HepG2 (cell line): ENCODE results near the gene RPS19BP1. TPM values are rescaled to one million over a fixed set of nuclear protein-coding genes. Genes with fewer than 3 reads are reported as not detected.

ENCODE experiments used
- ATF4 ChIP-seq, 2 experiments: fragments of 450-650 bp in 1 of 2; sonication (generic) in 1 of 2; formaldehyde crosslinking; IDR thresholded peaks; 2 replicates each; pipeline versions ENCODE4 v1.5.0 to v1.8.0; 2020 to 2022; ENCODE audit warnings: mild to moderate bottlenecking in 1 of 2, missing genetic modification reagents in 1 of 2
- BRCA1 ChIP-seq: sonication (generic); formaldehyde crosslinking; IDR thresholded peaks from 2 replicates; pipeline ENCODE4 v1.4.0; 2020; ENCODE audit warnings: missing genetic modification reagents
- CEBPG ChIP-seq: IDR thresholded peaks from 2 replicates; pipeline ENCODE4 v1.6.1; 2016
- CTCF ChIP-seq: sonication (generic); formaldehyde crosslinking; IDR thresholded peaks from 2 replicates; pipeline ENCODE4 v1.5.0; 2020; ENCODE audit warnings: mild to moderate bottlenecking, missing genetic modification reagents, moderate library complexity
- DR1 ChIP-seq: sonication (generic); formaldehyde crosslinking; IDR thresholded peaks from 2 replicates; pipeline ENCODE4 v1.8.0; 2021; ENCODE audit warnings: mild to moderate bottlenecking, missing genetic modification reagents, inconsistent platforms
- ESRRA ChIP-seq: sonication (generic); formaldehyde crosslinking; IDR thresholded peaks from 2 replicates; pipeline ENCODE4 v1.5.1; 2020; ENCODE audit warnings: mild to moderate bottlenecking, low read depth, missing genetic modification reagents
- FLYWCH1 ChIP-seq: sonication (generic); formaldehyde crosslinking; IDR thresholded peaks from 2 replicates; pipeline ENCODE4 v1.8.1; 2023; ENCODE audit warnings: mild to moderate bottlenecking, missing genetic modification reagents
- HNRNPK ChIP-seq: fragments of 200-400 bp; formaldehyde crosslinking; IDR thresholded peaks from 2 replicates; pipeline ENCODE4 v1.6.1; 2018; ENCODE audit warnings: low read length, low read depth, moderate library complexity, mild to moderate bottlenecking; ENCODE audit not compliant: poor library complexity, severe bottlenecking
- KDM5A ChIP-seq: fragments of 200-600 bp; sonication (generic); IDR thresholded peaks from 2 replicates; pipeline ENCODE4 v1.7.0; 2018; ENCODE audit warnings: antibody characterized with exemption, mild to moderate bottlenecking, low read length, borderline replicate concordance
- PCBP1 ChIP-seq: fragments of 200-400 bp; formaldehyde crosslinking; IDR thresholded peaks from 2 replicates; pipeline ENCODE4 v1.6.1; 2017; ENCODE audit warnings: mild to moderate bottlenecking, low read depth, low read length, borderline replicate concordance
- PREB ChIP-seq: sonication (generic); formaldehyde crosslinking; IDR thresholded peaks from 2 replicates; pipeline ENCODE4 v1.4.0; 2020; ENCODE audit warnings: missing genetic modification reagents
- SAP130 ChIP-seq: IDR thresholded peaks from 2 replicates; pipeline ENCODE4 v1.6.1; 2016; ENCODE audit warnings: low read depth
- SOX13 ChIP-seq, 3 experiments: fragments of 450-650 bp in 1 of 3; sonication (generic) in 1 of 3; formaldehyde crosslinking in 1 of 3; IDR thresholded peaks in 2 of 3; conservative IDR thresholded peaks in 1 of 3; 2 replicates each; pipeline versions ENCODE4 v1.5.0 to v1.6.1; 2016 to 2020; ENCODE audit warnings: antibody characterized with exemption in 1 of 3, mild to moderate bottlenecking in 1 of 3, missing compliant biosample characterization in 1 of 3, missing genetic modification reagents in 1 of 3, moderate library complexity in 1 of 3
- SRSF9 ChIP-seq: fragments of 200-400 bp; formaldehyde crosslinking; IDR thresholded peaks from 2 replicates; pipeline ENCODE4 v1.6.1; 2018; ENCODE audit warnings: borderline replicate concordance, mild to moderate bottlenecking, low read depth, low read length; ENCODE audit not compliant: insufficient read depth, poor library complexity, severe bottlenecking
- ZFY ChIP-seq: sonication (generic); formaldehyde crosslinking; IDR thresholded peaks from 2 replicates; pipeline ENCODE4 v1.4.0; 2020; ENCODE audit warnings: missing genetic modification reagents
- ZNF513 ChIP-seq: sonication (generic); formaldehyde crosslinking; conservative IDR thresholded peaks from 2 replicates; pipeline ENCODE4 v1.5.0; 2020; ENCODE audit warnings: missing genetic modification reagents
- ZNF597 ChIP-seq: sonication (generic); formaldehyde crosslinking; IDR thresholded peaks from 2 replicates; pipeline ENCODE4 v1.5.0; 2020; ENCODE audit warnings: missing genetic modification reagents
- ZNF616 ChIP-seq: sonication (generic); formaldehyde crosslinking; IDR thresholded peaks from 2 replicates; pipeline ENCODE4 v1.5.0; 2020; ENCODE audit warnings: low read depth, mild to moderate bottlenecking, missing genetic modification reagents
- ZNF713 ChIP-seq: sonication (generic); formaldehyde crosslinking; IDR thresholded peaks from 2 replicates; pipeline ENCODE4 v1.4.0; 2020; ENCODE audit warnings: mild to moderate bottlenecking, missing genetic modification reagents
- ZNF724P ChIP-seq: sonication (generic); formaldehyde crosslinking; IDR thresholded peaks from 2 replicates; pipeline ENCODE4 v1.8.0; 2022; ENCODE audit warnings: missing genetic modification reagents, borderline replicate concordance
- ZSCAN29 ChIP-seq: sonication (generic); formaldehyde crosslinking; conservative IDR thresholded peaks from 2 replicates; pipeline ENCODE4 v1.4.0; 2020; ENCODE audit warnings: mild to moderate bottlenecking, missing genetic modification reagents
- polyA plus RNA-seq, 8 experiments: library from polyadenylated mRNA; depleted of rRNA in 3 of 8; stranded (reverse) in 7 of 8; unstranded in 1 of 8; fragments of >200 nt; fragmentation: Illumina TruSeq in 4 of 8; extraction: Trizol in 4 of 8; gene quantifications; 2 replicates each; pipeline versions ENCODE4 v1.2.1 to v1.2.3, GENCODE V29; 2011 to 2016; ENCODE audit warnings: low read depth in 4 of 8, missing spikeins in 1 of 8, mixed read lengths in 1 of 8; ENCODE audit not compliant: insufficient read depth in 1 of 8
- total RNA-seq, 5 experiments: library from RNA; depleted of rRNA; stranded (reverse); fragments of >200 nt; fragmentation: Illumina TruSeq; extraction: Trizol; gene quantifications; 2 replicates each; pipeline ENCODE4 v1.2.3, GENCODE V29; 2016; ENCODE audit warnings: low read depth in 1 of 5

Gene RPS19BP1
- total and polyA plus RNA-seq, 2 of the 13 experiments (the other 11 are each of a cell fraction or from before 2014, with no cell fraction given), result 44.3 to 81.3 TPM

- peak; percentile 99 for TF ChIP-seq CTCF (CRISPR knock-in tag)
- no peak for TF ChIP-seq SOX13 (IDR thresholded peaks at IDR 0.05)
- TF ChIP-seq SOX13 (CRISPR knock-in tag; conservative IDR thresholded peaks at IDR 0.05 in 1 of 2, IDR thresholded peaks at IDR 0.05 in 1 of 2), result peak in 1 of 2 experiments; percentile 44; a peak in 1 of 4 replicates
- no peak for TF ChIP-seq DR1
- TF ChIP-seq CEBPG (CRISPR knock-in tag), result no peak
- TF ChIP-seq ZSCAN29 (CRISPR knock-in tag), result 0 out of 2 replicates have a peak, but pooled peaks have one; percentile 47
- TF ChIP-seq BRCA1 (CRISPR knock-in tag), result no peak
- no peak for TF ChIP-seq ZNF713 (CRISPR knock-in tag)
- TF ChIP-seq ESRRA (CRISPR knock-in tag), result no peak
- no peak for TF ChIP-seq ZNF597 (CRISPR knock-in tag)
- TF ChIP-seq ZNF616 (CRISPR knock-in tag), result 0 out of 2 replicates have a peak, but pooled peaks have one; percentile 68
- TF ChIP-seq ZNF724P (CRISPR knock-in tag), result no peak
- TF ChIP-seq ATF4 (CRISPR knock-in tag; IDR thresholded peaks at IDR 0.05), result no peak
- TF ChIP-seq KDM5A, result no peak
- no peak for TF ChIP-seq FLYWCH1 (CRISPR knock-in tag)
- TF ChIP-seq HNRNPK, result peak; percentile 19
- TF ChIP-seq PREB, result no peak
- no peak for TF ChIP-seq ZNF513 (CRISPR knock-in tag)
- TF ChIP-seq ZFY, result peak; percentile 8; the same call in 1 of the 2 replicates
- peak; percentile 43 for TF ChIP-seq SAP130 (CRISPR knock-in tag)
- TF ChIP-seq SRSF9, result no peak
- TF ChIP-seq PCBP1, result no peak
Observed at GRCh38 chr22:39534591-39535356, 2.2 kb upstream of the RPS19BP1 start (continued).
